Caco-2 (cell line): Measurements from ENCODE around the gene PTCRA. TPM values are rescaled to one million over a fixed set of nuclear protein-coding genes. Genes with fewer than 3 reads are reported as not detected.
"Not testable (repeated sequence)": the region's sequence is repeated elsewhere in the genome, so short reads cannot be mapped to it uniquely, and the experiment has no call there.

ENCODE experiments used
- BruUV-seq: library from RNA; stranded (reverse); fragments of 400-500 nt; replicated peaks from 2 replicates; lab custom pipeline; 2021; lab: Mats Ljungman, UMichigan
- CTCF ChIA-PET: fragments of 300-600 bp; sonication (Branson Sonifier 250); formaldehyde crosslinking; loops from one replicate; lab custom pipeline; 2022; ENCODE audit warnings: antibody characterized with exemption; lab: Charles Lee
- POLR2A ChIA-PET: fragments of 300-600 bp; sonication (Branson Sonifier 250); formaldehyde crosslinking; loops from one replicate; lab custom pipeline; 2022; ENCODE audit warnings: antibody characterized with exemption; lab: Charles Lee
- DNase-seq, 2 experiments: peaks; one replicate each; pipeline versions ENCODE4 v3.0.0 to v3.0.0-alpha.2; 2020 to 2022
- H3K27me3 ChIP-seq: replicated peaks from 2 replicates; pipeline ENCODE4 v1.6.0; 2011; ENCODE audit warnings: low read length; ENCODE audit not compliant: control insufficient read depth, insufficient read depth
- H3K36me3 ChIP-seq: 2 replicates; pipeline ENCODE4 v1.5.1; 2011; ENCODE audit warnings: low read length; ENCODE audit not compliant: control insufficient read depth, insufficient read depth
- H3K4me1 ChIP-seq: fragments of 250-450 bp; sonication (Bioruptor Pico); 2 replicates; pipeline ENCODE4 v1.5.1; 2020; ENCODE audit warnings: mild to moderate bottlenecking
- H3K4me3 ChIP-seq: 2 replicates; pipeline ENCODE4 v1.5.1; 2011; ENCODE audit warnings: low read depth, mild to moderate bottlenecking, control low read depth, low read length
- H3K9me3 ChIP-seq: fragments of 250-450 bp; sonication (Bioruptor Pico); 2 replicates; pipeline ENCODE4 v1.5.1; 2020; ENCODE audit warnings: mild to moderate bottlenecking, moderate library complexity
- H3K27ac Mint-ChIP-seq: one replicate; pipeline ENCODE4 v1.8.0; 2022; ENCODE audit warnings: mixed read lengths; ENCODE audit not compliant: unreplicated experiment
- H3K27me3 Mint-ChIP-seq: one replicate; pipeline ENCODE4 v1.8.0; 2022; ENCODE audit warnings: mixed read lengths; ENCODE audit not compliant: insufficient read depth, unreplicated experiment
- H3K36me3 Mint-ChIP-seq: one replicate; pipeline ENCODE4 v1.8.0; 2022; ENCODE audit warnings: mild to moderate bottlenecking, mixed read lengths; ENCODE audit not compliant: insufficient read depth, unreplicated experiment
- H3K4me1 Mint-ChIP-seq: one replicate; pipeline ENCODE4 v1.8.0; 2022; ENCODE audit warnings: low read depth, mixed read lengths; ENCODE audit not compliant: unreplicated experiment
- H3K4me3 Mint-ChIP-seq: one replicate; pipeline ENCODE4 v1.8.0; 2022; ENCODE audit warnings: mild to moderate bottlenecking, moderate library complexity, mixed read lengths; ENCODE audit not compliant: unreplicated experiment
- H3K9me3 Mint-ChIP-seq: one replicate; pipeline ENCODE4 v1.8.0; 2022; ENCODE audit warnings: mixed read lengths; ENCODE audit not compliant: unreplicated experiment
- intact Hi-C: fragments of 100-400 bp; cut with micrococcal nuclease; formaldehyde crosslinking; loops from one replicate; pipeline ENCODE4 v1.10.0; 2022; ENCODE audit not compliant: unreplicated experiment
- total RNA-seq: library from RNA; stranded (reverse); gene quantifications from 2 replicates; pipeline ENCODE4 v1.2.3, GENCODE V29; 2022
- TF ChIP-seq, protein P1 (sequence below), 2 experiments: fragments of 200-600 bp in 1 of 2; IDR thresholded peaks; 1 replicate in 1 of 2; 2 replicates in 1 of 2; pipeline versions ENCODE4 v1.5.1 to v1.8.0; 2011 to 2022; ENCODE audit warnings: antibody characterized with exemption in 1 of 2, control low read depth in 1 of 2, inconsistent platforms in 1 of 2, low read depth in 1 of 2, low read length in 1 of 2, mild to moderate bottlenecking in 1 of 2, moderate library complexity in 1 of 2; ENCODE audit not compliant: insufficient read depth in 1 of 2, severe bottlenecking in 1 of 2, unreplicated experiment in 1 of 2

Gene PTCRA
- total RNA-seq, 1 experiment from 2014 or later = not detected

DNA sequence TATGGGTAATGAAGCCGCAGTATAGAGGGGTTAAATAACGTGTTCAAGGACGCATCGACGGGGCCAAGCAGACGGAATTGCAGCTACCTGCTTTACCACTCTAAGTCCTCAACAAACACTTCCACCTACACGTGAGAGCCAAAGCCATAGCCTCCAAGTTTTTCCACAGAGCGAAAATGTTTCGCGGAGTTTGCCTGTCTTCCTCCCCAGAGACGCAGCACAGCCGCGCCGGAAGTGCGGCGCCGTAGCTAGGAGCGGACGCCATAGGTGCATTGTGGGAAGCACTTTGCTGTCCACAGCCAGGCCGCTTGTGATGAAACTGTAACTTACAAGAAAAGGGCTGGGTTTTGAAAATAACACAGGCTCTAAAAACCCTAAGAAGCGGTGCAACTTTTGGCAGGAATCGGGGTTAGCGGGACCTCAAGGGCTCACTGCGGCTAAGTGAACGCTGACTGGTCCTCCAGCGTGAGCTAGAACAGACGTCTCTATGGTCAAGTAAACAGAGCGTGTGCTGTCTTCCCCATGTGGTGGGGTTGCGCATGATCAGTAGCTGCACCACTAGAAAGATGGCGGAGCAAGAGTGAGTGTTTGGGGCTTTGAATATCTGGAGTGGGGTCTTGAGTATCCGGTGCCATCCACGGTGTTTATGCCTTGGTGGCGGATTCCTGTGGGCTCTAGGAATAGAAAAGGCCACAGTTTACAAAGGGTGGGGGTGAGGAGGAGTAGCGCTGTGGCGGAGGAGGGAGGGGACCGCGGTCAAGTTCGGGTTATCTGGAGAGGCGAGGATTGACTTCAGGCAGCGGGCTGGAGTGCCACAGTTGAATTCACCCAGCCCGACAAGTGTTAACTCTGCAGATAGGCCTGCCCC lies 36.2 kb upstream of the PTCRA start, which contains the start of gene RPL7L1:
Gene RPL7L1 (plus strand): TSS at position 245 of the 868 bp plus-strand sequence. CDS start 295 bp downstream, at position 540.
- Mint-ChIP-seq H3K9me3 (no peaks in the 10 kb centered on the region), H3K27me3 (no peaks in the 10 kb centered on the region), H3K27ac (peak within 1 kb of the TSS; percentile 100), H3K4me1 (no peaks in the 10 kb centered on the region), H3K4me3 (peak within 1 kb of the TSS; percentile 94), H3K36me3 (peaks cover 44% of the 10 kb centered on the region)
- Histone ChIP-seq H3K36me3 (peaks cover 7% of the 10 kb centered on the region), H3K27me3 (no peaks in the 10 kb centered on the region), H3K9me3 (no peaks in the 10 kb centered on the region), H3K4me3 (peak within 1 kb of the TSS; percentile 75), H3K4me1 (no peaks in the 10 kb centered on the region)
- ChIA-PET CTCF (interaction anchor here (0.6 to 1.9 kb wide), 4 partner anchors 11 to 218 kb away, joined by 3 to 9 read pairs (median 4); a partner anchor contains a TSS), POLR2A (interaction anchor here (0.9 to 1.3 kb wide), 7 partner anchors 11 to 316 kb away, joined by 4 to 26 read pairs (median 7); partner anchors contain the start of genes BICRAL, CNPY3, KLHDC3 and MEA1)
- TSS peak; percentile 97 for BruUV-seq
- peak; percentile 83 to 85 for DNase-seq
- intact Hi-C loops = loop anchor here (1.0 to 5.0 kb wide), 4 partner anchors 11 to 317 kb away; partner anchors contain the start of genes BICRAL, TBCC and UBR2
- TF ChIP-seq, protein P1, sequence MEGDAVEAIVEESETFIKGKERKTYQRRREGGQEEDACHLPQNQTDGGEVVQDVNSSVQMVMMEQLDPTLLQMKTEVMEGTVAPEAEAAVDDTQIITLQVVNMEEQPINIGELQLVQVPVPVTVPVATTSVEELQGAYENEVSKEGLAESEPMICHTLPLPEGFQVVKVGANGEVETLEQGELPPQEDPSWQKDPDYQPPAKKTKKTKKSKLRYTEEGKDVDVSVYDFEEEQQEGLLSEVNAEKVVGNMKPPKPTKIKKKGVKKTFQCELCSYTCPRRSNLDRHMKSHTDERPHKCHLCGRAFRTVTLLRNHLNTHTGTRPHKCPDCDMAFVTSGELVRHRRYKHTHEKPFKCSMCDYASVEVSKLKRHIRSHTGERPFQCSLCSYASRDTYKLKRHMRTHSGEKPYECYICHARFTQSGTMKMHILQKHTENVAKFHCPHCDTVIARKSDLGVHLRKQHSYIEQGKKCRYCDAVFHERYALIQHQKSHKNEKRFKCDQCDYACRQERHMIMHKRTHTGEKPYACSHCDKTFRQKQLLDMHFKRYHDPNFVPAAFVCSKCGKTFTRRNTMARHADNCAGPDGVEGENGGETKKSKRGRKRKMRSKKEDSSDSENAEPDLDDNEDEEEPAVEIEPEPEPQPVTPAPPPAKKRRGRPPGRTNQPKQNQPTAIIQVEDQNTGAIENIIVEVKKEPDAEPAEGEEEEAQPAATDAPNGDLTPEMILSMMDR (IDR thresholded peaks at IDR 0.05; ENCODE audit: insufficient read depth in 1 of 2, low read depth in 1 of 2, low read length in 1 of 2, severe bottlenecking in 1 of 2, unreplicated experiment in 1 of 2) = no peak

GRCh38 chr6:42880240-42880817 lies 35.5 kb upstream of the PTCRA start:
- H3K27ac Mint-ChIP-seq = peak overlapping the region; percentile 100
- BruUV-seq = not testable (repeated sequence)
- CTCF ChIA-PET = interaction anchor here (1.1 to 1.9 kb wide), 3 partner anchors 10 to 219 kb away, joined by 3 to 9 read pairs (median 6); a partner anchor contains a TSS

GRCh38 chr6:42880871-42881270 lies 35.0 kb upstream of the PTCRA start:
- H3K9me3 ChIP-seq, H3K4me1 ChIP-seq, H3K9me3 Mint-ChIP-seq, BruUV-seq, H3K27me3 ChIP-seq, intact Hi-C loops, H3K4me1 Mint-ChIP-seq, H3K27me3 Mint-ChIP-seq, CTCF ChIA-PET, POLR2A ChIA-PET, H3K36me3 ChIP-seq, DNase-seq: not testable (repeated sequence)
- peak overlapping the region; percentile 75 for H3K4me3 ChIP-seq
- Mint-ChIP-seq H3K36me3 (peaks cover 56% of the 10 kb centered on the region), H3K27ac (peak overlapping the region; percentile 100), H3K4me3 (peak overlapping the region; percentile 94)

More at GRCh38 chr6:42880240-42880817, 35.5 kb upstream of the PTCRA start:
- POLR2A ChIA-PET = interaction anchor here (0.9 to 1.3 kb wide), 6 partner anchors 10 to 316 kb away, joined by 4 to 26 read pairs (median 10); partner anchors contain the start of genes BICRAL, CNPY3, KLHDC3 and MEA1
- H3K9me3 Mint-ChIP-seq, DNase-seq, H3K27me3 ChIP-seq, H3K4me1 Mint-ChIP-seq, H3K27me3 Mint-ChIP-seq, H3K36me3 ChIP-seq, intact Hi-C loops, H3K4me1 ChIP-seq, H3K9me3 ChIP-seq: not testable (repeated sequence)
- Mint-ChIP-seq H3K4me3 (peak overlapping the region; percentile 94), H3K36me3 (peaks cover 51% of the 10 kb centered on the region)
- peak overlapping the region; percentile 75 for H3K4me3 ChIP-seq
